MM.1S (cell line): ENCODE measurements around the gene LRRC74B.

ENCODE experiments used
- DNase-seq: peaks from one replicate; pipeline ENCODE4 v3.0.0-alpha.2; 2015
- H2AFZ ChIP-seq: fragments of 300-600 bp; sonication (generic); 2 replicates; pipeline ENCODE4 v1.6.0; 2016; ENCODE audit warnings: antibody characterized with exemption, low read length
- H3F3A ChIP-seq: fragments of 300-600 bp; sonication (generic); 2 replicates; pipeline ENCODE4 v1.6.1; 2016; ENCODE audit warnings: mild to moderate bottlenecking, antibody characterized with exemption, low read length, moderate library complexity, mixed read lengths; ENCODE audit not compliant: insufficient read depth
- H3K27ac ChIP-seq: fragments of 300-600 bp; sonication (generic); 2 replicates; pipeline ENCODE4 v1.5.1; 2016; ENCODE audit warnings: mild to moderate bottlenecking, low read length
- H3K27me3 ChIP-seq: fragments of 300-600 bp; sonication (generic); replicated peaks from 2 replicates; pipeline ENCODE4 v1.6.0; 2016; ENCODE audit warnings: low read length; ENCODE audit not compliant: insufficient read depth
- H3K36me3 ChIP-seq: fragments of 300-600 bp; sonication (generic); replicated peaks from 2 replicates; pipeline ENCODE4 v1.6.1; 2016; ENCODE audit warnings: mild to moderate bottlenecking, low read length, mixed read lengths; ENCODE audit not compliant: insufficient read depth
- H3K4me1 ChIP-seq: fragments of 300-600 bp; sonication (generic); 2 replicates; pipeline ENCODE4 v1.6.1; 2016; ENCODE audit warnings: low read length, mixed read lengths
- H3K4me2 ChIP-seq: fragments of 300-600 bp; sonication (generic); 2 replicates; pipeline ENCODE4 v1.6.0; 2016; ENCODE audit warnings: low read depth, low read length
- H3K4me3 ChIP-seq: fragments of 300-600 bp; sonication (generic); 2 replicates; pipeline ENCODE4 v1.5.1; 2016; ENCODE audit warnings: low read length, mixed read lengths
- H3K79me2 ChIP-seq: fragments of 300-600 bp; sonication (generic); 2 replicates; pipeline ENCODE4 v1.6.1; 2016; ENCODE audit warnings: mixed run types, low read length, mixed read lengths
- H3K9ac ChIP-seq: fragments of 300-600 bp; sonication (generic); 2 replicates; pipeline ENCODE4 v1.6.1; 2016; ENCODE audit warnings: low read length, mixed read lengths
- H3K9me2 ChIP-seq: fragments of 300-600 bp; sonication (generic); replicated peaks from 2 replicates; pipeline ENCODE4 v1.6.1; 2016; ENCODE audit warnings: mild to moderate bottlenecking, low read length, mixed read lengths; ENCODE audit not compliant: insufficient read depth
- H3K9me3 ChIP-seq: fragments of 300-600 bp; sonication (generic); replicated peaks from 2 replicates; pipeline ENCODE4 v1.6.1; 2016; ENCODE audit warnings: mild to moderate bottlenecking, low read length, mixed read lengths; ENCODE audit not compliant: insufficient read depth
- H4K20me1 ChIP-seq: fragments of 300-600 bp; sonication (generic); 2 replicates; pipeline ENCODE4 v1.6.1; 2016; ENCODE audit warnings: mild to moderate bottlenecking, low read length, moderate library complexity, mixed read lengths; ENCODE audit not compliant: insufficient read depth
- CTCF ChIP-seq: fragments of 300-600 bp; sonication (generic); IDR thresholded peaks from 2 replicates; pipeline ENCODE4 v1.5.1; 2016; ENCODE audit warnings: antibody characterized with exemption, low read length, mixed read lengths
- EZH2 ChIP-seq: fragments of 300-600 bp; sonication (generic); optimal IDR thresholded peaks from 2 replicates; pipeline ENCODE3; 2017; ENCODE audit warnings: low read depth, mild to moderate bottlenecking, antibody characterized with exemption, low read length, mixed read lengths
- EZH2phosphoT487 ChIP-seq: fragments of 300-600 bp; sonication (generic); IDR thresholded peaks from 2 replicates; pipeline ENCODE4 v1.6.1; 2018; ENCODE audit warnings: antibody characterized with exemption, low read length

Gene LRRC74B

GRCh38 chr22:21051145-21051830, 5.5 kb downstream of the LRRC74B start:
- no peaks in the 10 kb centered on the region for H4K20me1 ChIP-seq
- no peaks in the 10 kb centered on the region for H3K9me2 ChIP-seq
- H3K36me3 ChIP-seq: no peaks in the 10 kb centered on the region
- no peak overlapping the region for H3K9ac ChIP-seq
- no peaks in the 10 kb centered on the region for H3K4me1 ChIP-seq
- no peak overlapping the region for H3K4me2 ChIP-seq
- no peaks in the 10 kb centered on the region for H3F3A ChIP-seq
- DNase-seq: no peak
- no peaks in the 10 kb centered on the region; the same call in 1 of the 2 replicates for H3K27me3 ChIP-seq
- no peak overlapping the region for H2AFZ ChIP-seq
- H3K27ac ChIP-seq: no peak overlapping the region
- H3K4me3 ChIP-seq: no peak overlapping the region
- TF ChIP-seq EZH2 (no peak), CTCF (no peak), EZH2phosphoT487 (no peak)
- H3K9me3 ChIP-seq: no peaks in the 10 kb centered on the region
- H3K79me2 ChIP-seq: no peaks in the 10 kb centered on the region

- Histone ChIP-seq H2AFZ (no peak overlapping the region), H3K27ac (no peak overlapping the region), H3K4me2 (no peak overlapping the region), H4K20me1 (no peaks in the 10 kb centered on the region), H3K27me3 (peaks cover 4% of the 10 kb centered on the region), H3K9me2 (no peaks in the 10 kb centered on the region), H3K36me3 (no peaks in the 10 kb centered on the region), H3K79me2 (no peaks in the 10 kb centered on the region), H3K9ac (no peak overlapping the region), H3K4me3 (no peak overlapping the region), H3F3A (no peaks in the 10 kb centered on the region), H3K4me1 (no peaks in the 10 kb centered on the region), H3K9me3 (no peaks in the 10 kb centered on the region)
- no peak for TF ChIP-seq CTCF
- no peak for TF ChIP-seq EZH2
- TF ChIP-seq EZH2phosphoT487: no peak
- DNase-seq: no peak
These were observed 6.2 kb downstream of the LRRC74B start for GRCh38 chr22:21051831-21052400.

- H3K4me3 ChIP-seq: no peak overlapping the region
- H3K4me1 ChIP-seq: no peaks in the 10 kb centered on the region
- no peaks in the 10 kb centered on the region for H3K9me3 ChIP-seq
- H3K4me2 ChIP-seq: no peak overlapping the region
- peaks cover 7% of the 10 kb centered on the region for H3K27me3 ChIP-seq
- no peaks in the 10 kb centered on the region for H4K20me1 ChIP-seq
- TF ChIP-seq EZH2 (no peak), CTCF (no peak), EZH2phosphoT487 (no peak)
- H3K79me2 ChIP-seq: no peaks in the 10 kb centered on the region
- H3K36me3 ChIP-seq: no peaks in the 10 kb centered on the region
- no peak overlapping the region for H3K9ac ChIP-seq
- no peaks in the 10 kb centered on the region for H3F3A ChIP-seq
- no peak for DNase-seq
- H2AFZ ChIP-seq: no peak overlapping the region
- no peaks in the 10 kb centered on the region for H3K9me2 ChIP-seq
- H3K27ac ChIP-seq: no peak overlapping the region
These were observed 7.1 kb downstream of the LRRC74B start for GRCh38 chr22:21052715-21053459.
